ENCODE results near the gene RARS1.

Gene RARS1

GRCh38 chr5:168562279-168562678 lies 76.0 kb downstream of the RARS1 start:
- DNase-seq = no peak

GRCh38 chr5:168563959-168564358 lies 77.7 kb downstream of the RARS1 start:
- no peak for DNase-seq

GRCh38 chr5:168568738-168569137 lies 82.5 kb downstream of the RARS1 start:
- no peak for DNase-seq
